ENCODE measurements around the gene DMD.
A peak's percentile ranks its signal among the peaks of the same experiment; 100 is the strongest.

DMD gene

DNA sequence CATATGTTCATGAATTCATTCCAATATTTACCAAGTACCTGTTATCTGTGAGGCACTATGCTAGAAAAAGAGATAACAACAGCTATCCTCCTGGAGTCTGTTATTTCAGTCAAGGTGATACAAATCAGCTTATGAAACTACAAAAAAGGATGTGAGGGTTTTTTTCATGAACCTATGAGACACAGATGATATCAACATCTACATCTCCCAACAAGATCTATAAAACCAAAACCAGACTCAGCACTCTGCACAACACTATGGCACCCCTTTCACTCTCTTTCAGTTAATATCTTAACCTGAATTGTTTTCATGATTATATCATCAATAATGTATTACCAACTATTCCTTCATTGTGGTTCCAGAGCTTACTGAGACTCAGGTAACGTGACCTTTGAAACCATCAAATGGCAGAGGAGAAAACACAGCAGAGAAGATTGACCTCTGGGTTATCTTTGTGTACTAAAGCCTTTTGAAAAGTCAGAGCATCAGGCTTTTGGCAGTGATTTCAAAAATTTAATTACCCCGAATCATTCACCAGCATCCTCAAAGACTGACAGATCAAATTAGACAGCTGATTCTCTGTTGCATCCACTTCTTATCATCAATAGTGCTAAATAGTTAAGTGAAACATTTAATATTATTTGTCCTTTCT is 1894.9 kb downstream of the DMD start:
- DNase-seq = no peak

- peak; percentile 72 for DNase-seq
These were observed 1896.4 kb downstream of the DMD start for GRCh38 chrX:31314921-31315320.

GRCh38 chrX:31307952-31308351 is 1903.4 kb downstream of the DMD start:
- no peak for DNase-seq

- no peak for DNase-seq
These were observed 1908.7 kb downstream of the DMD start for GRCh38 chrX:31302573-31303075.

- no peak for DNase-seq
These were observed 1909.4 kb downstream of the DMD start for GRCh38 chrX:31301941-31302340.

GRCh38 chrX:31301203-31301602 is 1910.1 kb downstream of the DMD start:
- no peak for DNase-seq

DNA sequence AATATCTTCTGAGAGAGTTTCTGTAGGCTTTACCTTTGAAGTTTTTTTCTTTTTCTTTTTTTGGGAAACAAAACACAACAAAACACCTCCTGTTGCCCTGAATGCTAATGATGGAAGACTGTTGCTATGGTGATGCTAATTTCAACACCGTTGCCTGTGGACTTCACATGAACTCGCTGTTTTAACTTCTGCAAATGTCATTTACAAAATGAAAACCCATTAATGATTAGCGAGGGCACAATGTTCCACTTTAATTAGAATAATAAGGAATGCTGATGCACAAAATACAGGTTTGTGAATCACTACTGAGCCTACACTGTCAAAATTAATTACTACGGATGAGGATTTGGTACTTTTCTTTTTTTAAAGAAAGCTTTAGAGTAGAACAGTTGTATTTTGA is 1912.4 kb downstream of the DMD start:
- DNase-seq = no peak

DNA sequence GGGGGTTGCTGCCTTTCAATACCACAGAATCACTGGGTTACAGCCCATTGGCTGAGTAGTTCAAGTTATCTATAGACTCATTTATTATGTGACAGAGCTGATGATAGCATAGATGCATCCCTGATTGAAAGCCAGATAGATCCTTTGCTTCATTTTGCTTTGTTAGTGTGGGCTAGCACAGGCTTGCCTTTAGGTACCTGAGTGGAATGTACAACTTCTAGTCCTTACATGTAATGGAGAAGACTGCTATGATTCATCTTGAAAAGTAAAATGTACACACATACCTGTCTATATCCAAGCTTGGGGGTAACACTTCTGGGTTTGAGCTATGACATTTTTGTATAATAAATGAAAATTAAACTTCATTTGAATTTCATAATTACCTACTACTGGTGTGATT is 1913.5 kb downstream of the DMD start:
- no peak for DNase-seq

DNA sequence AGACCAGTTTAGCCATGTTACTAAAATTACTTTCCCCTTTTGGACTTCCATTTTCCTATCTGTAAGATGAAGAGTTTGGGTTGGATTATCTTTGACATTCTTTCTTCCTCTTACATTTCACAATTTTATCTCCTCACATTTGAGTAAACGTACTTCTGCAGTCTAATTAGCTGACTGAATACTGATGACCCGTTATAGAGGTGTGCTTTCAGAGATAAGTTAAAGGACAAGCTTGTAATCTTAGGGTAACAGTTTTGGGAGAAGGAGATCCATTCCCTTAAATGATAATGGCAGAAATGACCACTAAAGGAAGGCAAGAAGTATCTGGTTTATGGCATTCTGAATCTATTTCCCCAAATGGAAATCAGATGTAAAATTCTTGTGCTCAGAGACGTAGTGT is 1916.9 kb downstream of the DMD start:
- DNase-seq = no peak

DNA sequence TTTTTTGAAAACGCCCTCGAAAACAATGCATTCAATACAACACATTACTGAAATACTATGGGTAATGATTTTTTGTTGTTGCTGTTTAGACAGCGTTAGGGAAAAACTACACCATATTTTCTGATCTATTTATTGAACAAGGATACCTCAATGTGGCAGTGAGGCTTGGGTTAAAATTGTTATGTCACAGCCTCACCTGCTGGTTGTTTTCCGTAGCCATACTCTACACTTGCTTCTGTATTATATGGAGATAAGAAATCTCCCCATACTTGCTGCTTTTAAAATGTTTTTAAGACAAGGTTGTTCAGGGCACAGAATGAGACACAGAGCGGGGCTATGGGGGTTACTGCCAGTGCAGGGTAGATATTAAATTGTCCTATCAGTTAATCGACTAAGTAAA is 1917.9 kb downstream of the DMD start:
- DNase-seq = no peak

- peak; percentile 28 for DNase-seq
These were observed 1920.2 kb downstream of the DMD start for GRCh38 chrX:31291131-31291530.

- no peak for DNase-seq
These were observed 1923.5 kb downstream of the DMD start for GRCh38 chrX:31287861-31288260.

- DNase-seq = peak; percentile 0
These were observed 1930.8 kb downstream of the DMD start for GRCh38 chrX:31280580-31280979.

DNA sequence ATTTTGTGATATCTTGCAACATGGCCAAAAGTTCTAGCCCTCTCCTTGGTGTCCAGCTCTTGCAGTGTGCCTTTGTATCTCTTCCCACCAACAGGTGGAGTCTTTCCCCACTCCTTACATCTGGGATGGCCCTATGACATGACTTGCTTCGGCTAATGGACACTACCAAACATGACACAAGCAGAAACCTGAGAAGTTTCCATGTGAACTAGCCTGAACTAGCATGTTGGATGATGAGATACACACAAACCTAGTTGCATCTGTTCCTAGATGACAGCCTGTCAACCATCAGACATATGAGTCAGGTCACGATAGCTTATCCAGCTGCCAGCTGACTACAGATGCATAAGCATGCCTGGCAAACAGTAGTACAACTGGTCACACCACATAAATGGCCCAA is 1932.0 kb downstream of the DMD start:
- peak; percentile 45 for DNase-seq

- DNase-seq = no peak
These were observed 1938.9 kb downstream of the DMD start for GRCh38 chrX:31272472-31272775.

DNA sequence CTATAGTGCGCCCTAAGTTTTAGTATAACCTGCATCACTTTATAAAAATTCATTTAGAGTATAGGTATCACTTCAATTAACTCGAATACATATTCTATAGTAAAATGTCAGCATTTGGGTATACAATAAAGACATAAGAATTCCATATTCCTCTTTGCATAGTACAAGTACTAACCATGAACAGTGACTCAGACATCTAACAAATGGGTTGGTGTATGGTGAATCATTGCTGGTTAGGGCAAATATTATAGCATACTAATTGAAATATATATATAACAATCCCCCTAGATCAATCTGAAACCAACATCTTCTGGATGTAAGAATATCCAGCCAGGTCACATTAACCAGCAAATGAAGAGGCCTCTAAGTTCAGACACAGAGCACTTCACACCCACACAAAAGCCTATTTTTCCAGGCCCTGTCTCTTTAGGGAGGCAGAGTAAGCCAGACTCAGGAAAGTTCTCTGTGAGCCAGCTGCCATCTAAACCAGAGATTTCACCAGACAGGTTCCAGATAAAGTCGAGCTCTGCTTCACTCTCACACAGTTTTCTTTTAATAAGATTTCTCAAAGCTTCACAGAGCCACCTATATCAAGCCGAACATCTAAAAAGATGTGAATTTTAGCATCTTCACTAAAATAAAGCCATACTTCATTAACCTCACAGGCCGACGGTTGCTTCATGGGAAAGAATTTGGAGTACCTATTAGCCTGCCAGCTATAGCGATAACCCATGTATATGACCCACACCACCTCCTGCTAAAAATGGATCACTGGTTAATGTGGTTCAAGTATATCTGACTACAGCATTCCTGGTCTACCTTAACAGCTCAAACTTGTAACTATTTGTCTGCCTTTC is 1939.5 kb downstream of the DMD start:
- DNase-seq = no peak

- DNase-seq = no peak
These were observed 1941.4 kb downstream of the DMD start for GRCh38 chrX:31269914-31270313.

GRCh38 chrX:31268359-31268758 is 1943.0 kb downstream of the DMD start:
- DNase-seq = no peak

DNA sequence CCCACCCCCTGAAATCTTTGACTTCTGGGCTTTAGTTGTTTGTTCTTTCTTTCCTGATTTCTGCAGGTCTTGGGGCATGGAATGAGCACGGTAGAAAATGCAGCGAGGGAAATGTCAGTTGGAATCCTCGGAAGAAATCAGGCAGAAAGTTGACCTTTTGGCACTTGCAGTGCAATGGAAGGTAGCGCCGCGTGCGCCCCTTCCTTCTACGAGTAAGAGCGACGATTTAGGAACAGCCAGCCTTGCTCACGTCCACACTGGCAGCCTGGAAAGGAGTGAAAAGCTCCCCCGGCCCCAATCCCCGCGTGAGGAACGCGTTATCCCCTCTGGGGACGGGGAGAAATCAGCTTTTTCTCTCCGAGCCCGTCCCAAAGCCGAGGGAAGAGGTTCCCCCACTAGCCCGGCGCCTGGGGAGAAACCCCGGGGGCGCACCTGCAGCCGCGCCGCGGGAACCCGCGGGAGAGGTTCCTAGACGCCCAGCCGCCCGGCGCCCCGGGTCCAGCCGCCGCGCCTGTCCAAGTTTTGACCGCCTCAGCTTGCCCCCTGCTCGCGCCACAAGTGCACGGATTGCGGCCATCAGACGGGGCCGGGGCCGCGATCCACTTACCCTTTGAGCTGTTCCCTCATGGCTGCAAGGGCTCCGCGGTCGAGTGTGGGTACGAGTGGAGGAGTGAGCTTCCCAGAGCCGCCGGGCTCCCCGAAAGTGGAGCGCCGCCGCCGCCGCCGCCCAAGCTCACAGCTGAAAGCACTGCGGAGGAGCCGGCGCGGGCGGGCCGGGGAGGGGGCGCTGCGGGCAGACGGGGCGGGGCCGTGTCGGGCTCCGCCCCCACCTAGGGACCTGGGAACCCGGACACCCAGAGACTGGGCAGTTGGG is 1944.9 kb downstream of the DMD start:
- DNase-seq = peak; percentile 47

GRCh38 chrX:31265383-31265782 is 1946.0 kb downstream of the DMD start:
- no peak for DNase-seq

DNA sequence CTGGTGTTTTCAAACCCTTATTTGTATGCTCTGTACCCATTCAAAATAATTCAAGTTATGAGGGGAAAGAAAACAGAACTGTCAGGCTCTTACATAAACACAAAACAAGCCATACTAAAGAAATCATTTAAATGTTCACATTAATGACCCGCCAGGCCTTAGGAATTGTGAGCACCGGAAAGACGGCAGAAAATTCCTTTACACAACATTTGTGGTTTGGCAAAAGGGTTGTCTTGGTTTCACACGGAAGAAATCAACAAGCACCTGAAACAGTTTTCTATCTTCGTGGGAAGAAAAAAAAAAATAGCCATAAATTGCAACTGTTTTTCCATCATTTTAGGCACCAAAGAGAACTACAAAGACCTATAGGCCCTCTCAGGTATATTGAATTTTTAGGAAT is 1951.0 kb downstream of the DMD start:
- DNase-seq = no peak

DNA sequence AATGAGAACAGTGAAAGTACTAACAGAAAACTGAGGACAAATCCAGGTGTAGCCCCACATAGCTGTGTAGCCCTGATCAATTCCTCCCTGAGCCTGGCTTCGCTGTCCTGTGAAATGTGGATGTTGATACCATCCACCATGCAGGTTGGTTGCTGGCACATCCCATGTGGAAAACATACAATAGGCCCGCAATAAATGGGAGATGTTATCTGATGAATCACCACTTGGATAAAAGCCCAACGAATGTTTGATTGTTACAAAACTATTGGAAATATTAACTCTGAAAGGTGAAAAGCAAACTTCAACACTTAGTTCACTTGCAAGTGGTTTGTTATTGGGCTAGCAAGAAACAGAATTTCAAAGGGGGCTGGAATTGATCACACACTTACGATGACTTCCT is 1953.2 kb downstream of the DMD start:
- no peak for DNase-seq

DNA sequence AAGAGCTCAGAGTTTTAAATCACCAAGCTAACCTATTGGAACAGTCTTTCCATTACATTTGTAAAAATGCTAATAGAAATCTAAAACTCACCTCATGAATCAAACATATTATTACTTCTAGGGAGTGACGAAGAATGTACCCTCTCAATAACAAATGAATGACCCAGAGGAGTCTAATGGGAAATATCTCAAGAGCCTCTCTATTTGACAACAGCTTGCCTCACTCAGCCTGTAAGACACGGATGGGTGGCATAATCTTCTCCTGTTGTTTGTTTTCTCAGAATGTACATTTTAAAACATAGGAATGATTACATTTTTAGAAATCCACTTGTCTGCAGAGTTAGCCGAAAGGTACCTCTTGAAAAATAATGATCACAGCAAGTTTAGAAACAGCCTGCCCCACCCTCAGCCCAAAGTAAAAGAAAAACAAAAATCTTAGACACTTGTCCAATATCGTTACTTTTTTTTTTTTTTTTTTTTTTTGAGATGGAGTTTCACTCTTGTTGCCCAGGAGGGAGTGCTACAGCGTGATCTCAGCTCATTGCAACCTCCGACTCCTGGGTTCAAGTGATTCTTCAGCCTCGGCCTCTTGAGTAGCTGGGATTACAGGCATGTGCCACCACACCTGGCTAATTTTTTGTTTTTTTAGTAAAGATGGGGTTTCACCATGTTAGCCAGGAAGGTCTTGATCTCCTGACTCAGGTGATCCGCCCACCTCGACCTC is 1955.9 kb downstream of the DMD start:
- no peak for DNase-seq

Measured in EL (cell line).